DOHH2 (cell line): ENCODE measurements around the gene FARP2.

Experiments used
- CTCF ChIP-seq: fragments of 200-600 bp; sonication (generic); IDR thresholded peaks from one replicate; pipeline ENCODE4 v1.5.1; 2014; ENCODE audit warnings: antibody characterized with exemption, mild to moderate bottlenecking, low read depth, low read length; ENCODE audit not compliant: poor library complexity, severe bottlenecking
- EZH2phosphoT487 ChIP-seq: fragments of 200-600 bp; sonication (generic); IDR thresholded peaks from 2 replicates; pipeline ENCODE4 v1.6.1; 2017; ENCODE audit warnings: borderline replicate concordance, mild to moderate bottlenecking, antibody characterized with exemption, low read length, moderate library complexity, mixed read lengths

- TF ChIP-seq CTCF (no peak), EZH2phosphoT487 (no peak)
Observed at GRCh38 chr2:241373446-241373845, 17.4 kb downstream of the FARP2 start.
